Right lobe of liver (tissue), 6 donors: ENCODE results near the gene REELD1. TPM values are rescaled to one million over a fixed set of nuclear protein-coding genes. Genes with fewer than 3 reads are reported as not detected.

ENCODE experiments used
- ATAC-seq, 4 donors: fragments of 200-7000 bp; cut with Tn5 transposase; one replicate each; pipeline ENCODE4 v1.9.1; 2020; ENCODE audit warnings: mild to moderate bottlenecking in 4 of 4, moderate library complexity in 4 of 4
- DNase-seq, 3 donors: peaks; one replicate each; pipeline ENCODE4 v3.0.0-alpha.2; 2020
- H3K27ac ChIP-seq, 3 donors: fragments of 200-600 bp; one replicate each; pipeline ENCODE4 v1.8.0; 2022
- H3K27me3 ChIP-seq, 2 donors: fragments of 200-600 bp; one replicate each; pipeline ENCODE4 v1.8.0; 2022
- H3K36me3 ChIP-seq, 4 donors: fragments of 200-600 bp; sonication (generic) in 1 of 4; one replicate each; pipeline versions ENCODE4 v1.5.1 to v1.8.0; 2017 to 2022; ENCODE audit warnings: control low read depth in 1 of 4
- H3K4me1 ChIP-seq, 4 donors: fragments of 200-600 bp; sonication (generic) in 1 of 4; one replicate each; pipeline versions ENCODE4 v1.5.1 to v1.8.0; 2017 to 2022; ENCODE audit warnings: control low read depth in 1 of 4
- H3K4me3 ChIP-seq, 3 donors: fragments of 200-600 bp; one replicate each; pipeline ENCODE4 v1.8.0; 2022
- H3K9me3 ChIP-seq, 4 donors: fragments of 200-600 bp; sonication (generic) in 1 of 4; one replicate each; pipeline versions ENCODE4 v1.5.1 to v1.8.0; 2017 to 2022; ENCODE audit warnings: control low read depth in 1 of 4
- CTCF ChIP-seq, 4 donors: fragments of 200-600 bp in 3 of 4; fragments of 450-650 bp in 1 of 4; IDR thresholded peaks; one replicate each; pipeline versions ENCODE4 v1.5.1 to v1.8.0; 2016 to 2022; ENCODE audit warnings: antibody characterized with exemption in 4 of 4, mild to moderate bottlenecking in 2 of 4
- POLR2A ChIP-seq: fragments of 450-650 bp; IDR thresholded peaks from one replicate; pipeline ENCODE4 v1.6.1; 2017; ENCODE audit warnings: antibody characterized with exemption, mild to moderate bottlenecking
- WGBS: methylation state at CpG from one replicate; pipeline ENCODE4 v1.1.6; 2018; ENCODE audit warnings: low coverage, low lambda C conversion rate; ENCODE audit not compliant: insufficient coverage; ENCODE audit errors: missing lambda C conversion rate; 5-methylcytosine and 5-hydroxymethylcytosine counted together
- intact Hi-C, 2 donors: fragments of 100-400 bp; cut with DNase I; formaldehyde crosslinking; loops; one replicate each; pipeline versions ENCODE4 v1.11.2 to v1.14.1; 2022
- long read RNA-seq: library from polyadenylated mRNA; unstranded; transcript quantifications from one replicate; pipeline ENCODE4 v2.0.0, GENCODE V29; 2019
- total RNA-seq, 6 experiments: library from RNA; depleted of rRNA in 2 of 6; stranded (reverse); fragments of >200 nt in 2 of 6; fragmentation: NEBNext Ultra II Directional in 3 of 6; extraction: Animal tissue kit (Norgen Biotek cat#: 25700) in 3 of 6; gene quantifications; one replicate each; pipeline versions ENCODE4 v1.1.0 to v1.2.4, GENCODE V29; 2016 to 2023
- donor health status: DM: no; HTN: yes; CAD: no.
- donor health status: DM: no; HTN: no; CAD: no.
- donor health status: DM: no; HTN: no; CAD: no.
- donor health status: DM: no; HTN: yes; CAD: no.
- donor health status: DM: no; HTN: yes; CAD: no.

The REELD1 gene
- under 1 TPM in 5 of 6 experiments, not detected in 1; 0.12 to 0.50 (median 0.35) TPM for total RNA-seq
- long read RNA-seq = 0 reads

GRCh38 chr4:146214238-146214637 is at the start of gene REELD1:
REELD1 (plus strand) TSS chr4:146214538; CDS start chr4:146216953, 2,415 bp downstream.
- H3K4me1 ChIP-seq = no peaks in the 10 kb centered on the region
- H3K9me3 ChIP-seq = no peaks in the 10 kb centered on the region
- TF ChIP-seq CTCF (IDR thresholded peaks at IDR 0.05) = no peak
- TF ChIP-seq POLR2A = no peak
- no peaks in the 10 kb centered on the region for H3K27me3 ChIP-seq
- no peak within 1 kb of the TSS for H3K4me3 ChIP-seq
- intact Hi-C loops = no loop called here
- DNase-seq (no peak), ATAC-seq (no peak)
- no peak within 1 kb of the TSS for H3K27ac ChIP-seq
- WGBS = 94% methylated on average over 3 of the region's 5 CpGs
- H3K36me3 ChIP-seq = no peaks in the 10 kb centered on the region

GRCh38 chr4:146165221-146165620 is 49.1 kb upstream of the REELD1 start:
- WGBS = 59% methylated on average over 1 of the region's 1 CpG
- Histone ChIP-seq H3K4me1 (no peaks in the 10 kb centered on the region), H3K9me3 (no peaks in the 10 kb centered on the region), H3K4me3 (no peak overlapping the region), H3K27me3 (no peaks in the 10 kb centered on the region), H3K27ac (no peak overlapping the region), H3K36me3 (no peaks in the 10 kb centered on the region)
- TF ChIP-seq POLR2A (no peak), CTCF (IDR thresholded peaks at IDR 0.05) (no peak)
- intact Hi-C loops = no loop called here
- ATAC-seq (no peak), DNase-seq (no peak)

- no peaks in the 10 kb centered on the region for H3K36me3 ChIP-seq
- TF ChIP-seq POLR2A (no peak), CTCF (IDR thresholded peaks at IDR 0.05) (no peak)
- DNase-seq = no peak
- no peaks in the 10 kb centered on the region for H3K4me1 ChIP-seq
- no peak for ATAC-seq
- intact Hi-C loops = no loop called here
- H3K4me3 ChIP-seq = no peak overlapping the region
- no peaks in the 10 kb centered on the region for H3K27me3 ChIP-seq
- H3K9me3 ChIP-seq = no peaks in the 10 kb centered on the region
- H3K27ac ChIP-seq = no peak overlapping the region
Observed at GRCh38 chr4:146165840-146166239, 48.5 kb upstream of the REELD1 start.

GRCh38 chr4:146170149-146170548 is 44.2 kb upstream of the REELD1 start:
- Histone ChIP-seq H3K27me3 (no peaks in the 10 kb centered on the region), H3K36me3 (no peaks in the 10 kb centered on the region), H3K4me3 (no peak overlapping the region), H3K9me3 (no peaks in the 10 kb centered on the region), H3K4me1 (no peaks in the 10 kb centered on the region), H3K27ac (no peak overlapping the region)
- no peak for TF ChIP-seq POLR2A
- no peak for TF ChIP-seq CTCF (IDR thresholded peaks at IDR 0.05)
- WGBS = 69% methylated on average over 3 of the region's 3 CpGs
- ATAC-seq = no peak
- intact Hi-C loops = no loop called here
- no peak for DNase-seq
